ENCODE measurements around the gene EIF3D.

EIF3D gene

GRCh38 chr22:36573815-36574363 is 44.9 kb upstream of the EIF3D start:
- ATAC-seq, result no peak
- TF ChIP-seq ESRRG (CRISPR knock-in tag; IDR thresholded peaks at IDR 0.05) (no peak), ARNTL (CRISPR knock-in tag; IDR thresholded peaks at IDR 0.05; ENCODE audit: borderline replicate concordance, low read depth) (no peak), CSRNP3 (CRISPR knock-in tag; IDR thresholded peaks at IDR 0.05) (no peak), ZNF565 (CRISPR knock-in tag; conservative IDR thresholded peaks at IDR 0.05; ENCODE audit: low read depth) (no peak), OSR1 (CRISPR knock-in tag; IDR thresholded peaks at IDR 0.05) (no peak), CSDC2 (CRISPR knock-in tag; IDR thresholded peaks at IDR 0.05) (no peak), TCF4 (CRISPR knock-in tag; IDR thresholded peaks at IDR 0.05; ENCODE audit: borderline replicate concordance) (no peak), PPARA (CRISPR knock-in tag; IDR thresholded peaks at IDR 0.05; ENCODE audit: borderline replicate concordance) (no peak)

DNA sequence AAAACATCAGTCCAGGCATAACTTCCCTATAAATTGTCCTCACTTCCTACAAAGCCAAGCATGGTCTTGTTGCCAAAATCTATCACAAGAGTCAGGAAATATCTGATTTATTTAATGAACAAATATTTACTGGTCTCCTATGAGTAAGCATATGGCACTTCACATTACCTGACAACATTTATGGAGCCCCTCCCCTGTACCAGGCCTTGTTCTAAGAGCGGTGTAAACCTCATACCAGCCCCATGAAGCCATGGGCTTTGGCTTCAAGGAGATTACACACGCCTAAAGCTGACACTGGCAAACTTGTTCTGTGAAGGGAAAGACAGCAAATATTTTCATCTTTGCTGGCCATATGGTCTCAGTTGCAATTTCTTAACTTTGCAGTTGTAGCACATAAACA is 43.0 kb upstream of the EIF3D start:
- ATAC-seq, result no peak
- no peak for TF ChIP-seq ZNF8 (CRISPR knock-in tag; IDR thresholded peaks at IDR 0.05)

- TF ChIP-seq ZC3H10 (CRISPR knock-in tag; IDR thresholded peaks at IDR 0.05) (no peak), GLIS3 (CRISPR knock-in tag; IDR thresholded peaks at IDR 0.05) (no peak), ARNTL (CRISPR knock-in tag; IDR thresholded peaks at IDR 0.05; ENCODE audit: borderline replicate concordance, low read depth) (no peak), TOX (CRISPR knock-in tag; IDR thresholded peaks at IDR 0.05; ENCODE audit: borderline replicate concordance) (no peak)
- ATAC-seq, result peak; percentile 74; the same call in 2 of the 3 replicates
These were observed 41.0 kb upstream of the EIF3D start for GRCh38 chr22:36569999-36570398.

DNA sequence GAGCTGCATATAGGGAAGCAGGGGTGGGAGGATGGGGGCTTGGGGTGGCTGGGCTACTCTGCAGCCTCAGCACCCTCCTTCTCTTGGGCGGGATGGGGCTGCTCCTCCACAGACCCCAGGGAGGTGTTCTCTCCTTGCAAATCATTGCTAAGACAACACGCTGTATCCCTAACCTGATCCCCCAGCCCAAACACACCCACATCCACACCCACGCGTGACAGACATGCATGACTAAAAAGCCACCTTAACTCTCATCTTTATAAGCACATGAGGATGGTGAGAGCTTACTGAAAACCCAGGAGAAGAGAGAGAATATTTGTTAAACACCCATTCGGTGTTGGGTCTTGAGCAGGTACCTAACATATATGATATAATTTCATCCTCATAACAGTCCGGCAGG is 39.9 kb upstream of the EIF3D start:
- TF ChIP-seq ISL1 (CRISPR knock-in tag; IDR thresholded peaks at IDR 0.05) (no peak), RARB (CRISPR knock-in tag; IDR thresholded peaks at IDR 0.05) (no peak), TCF4 (CRISPR knock-in tag; IDR thresholded peaks at IDR 0.05; ENCODE audit: borderline replicate concordance) (no peak), GLIS3 (CRISPR knock-in tag; IDR thresholded peaks at IDR 0.05) (no peak), ZC3H10 (CRISPR knock-in tag; IDR thresholded peaks at IDR 0.05) (no peak)
- no peak for ATAC-seq

DNA sequence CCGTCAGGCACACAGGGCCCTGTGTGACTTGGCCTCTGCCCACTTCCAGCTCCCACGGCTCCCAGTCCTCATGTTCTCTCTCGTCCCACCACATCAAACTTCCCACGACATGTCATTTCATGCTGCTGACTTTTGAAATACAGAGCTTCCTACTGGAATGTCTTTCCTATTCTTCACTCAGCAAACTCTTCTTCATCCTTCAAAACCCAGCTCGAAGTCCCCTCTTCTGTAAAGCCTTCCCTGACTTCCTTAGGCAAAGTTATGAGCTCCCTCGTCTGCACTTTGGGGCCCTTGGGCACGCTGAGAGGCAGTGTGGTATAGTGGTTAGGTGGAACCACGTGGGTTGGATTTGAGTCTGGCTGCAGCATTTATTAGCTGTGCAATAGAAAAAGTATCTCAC is 37.8 kb upstream of the EIF3D start:
- no peak for TF ChIP-seq TOX (CRISPR knock-in tag; IDR thresholded peaks at IDR 0.05; ENCODE audit: borderline replicate concordance)
- peak; percentile 89 for TF ChIP-seq ZFP3 (CRISPR knock-in tag; IDR thresholded peaks at IDR 0.05)
- no peak for ATAC-seq

DNA sequence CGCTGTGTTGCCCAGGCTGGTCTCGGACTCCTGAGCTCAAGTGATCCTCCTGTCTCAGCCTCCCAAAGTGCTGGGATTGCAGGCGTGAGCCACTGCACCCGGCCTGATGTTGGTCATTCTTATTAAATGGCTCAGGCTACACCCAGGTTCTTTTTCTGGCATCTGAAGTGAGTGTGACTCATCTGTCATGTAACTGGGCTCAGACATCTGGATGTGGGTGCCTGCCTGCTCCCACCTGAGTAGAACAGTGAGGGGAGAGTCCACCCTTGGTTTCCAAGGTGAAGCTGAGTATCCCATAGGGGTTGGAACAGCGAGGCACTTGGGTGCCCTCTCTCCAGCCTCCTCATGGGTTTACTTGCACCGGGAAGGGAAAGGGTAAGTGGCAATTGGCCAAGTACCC is 36.7 kb upstream of the EIF3D start:
- no peak for ATAC-seq
- TF ChIP-seq RARB (CRISPR knock-in tag; IDR thresholded peaks at IDR 0.05) (no peak), PATZ1 (CRISPR knock-in tag; IDR thresholded peaks at IDR 0.05; ENCODE audit: borderline replicate concordance) (no peak), ESRRG (CRISPR knock-in tag; IDR thresholded peaks at IDR 0.05) (no peak), PPARA (CRISPR knock-in tag; IDR thresholded peaks at IDR 0.05; ENCODE audit: borderline replicate concordance) (no peak), ZFP3 (CRISPR knock-in tag; IDR thresholded peaks at IDR 0.05) (no peak), CSDC2 (CRISPR knock-in tag; IDR thresholded peaks at IDR 0.05) (no peak), OSR1 (CRISPR knock-in tag; IDR thresholded peaks at IDR 0.05) (no peak), POU6F1 (CRISPR knock-in tag; IDR thresholded peaks at IDR 0.05; ENCODE audit: borderline replicate concordance, low read depth) (no peak), ZC3H10 (CRISPR knock-in tag; IDR thresholded peaks at IDR 0.05) (no peak), ZFP30 (CRISPR knock-in tag; IDR thresholded peaks at IDR 0.05) (no peak)
- TF ChIP-seq, protein P1, sequence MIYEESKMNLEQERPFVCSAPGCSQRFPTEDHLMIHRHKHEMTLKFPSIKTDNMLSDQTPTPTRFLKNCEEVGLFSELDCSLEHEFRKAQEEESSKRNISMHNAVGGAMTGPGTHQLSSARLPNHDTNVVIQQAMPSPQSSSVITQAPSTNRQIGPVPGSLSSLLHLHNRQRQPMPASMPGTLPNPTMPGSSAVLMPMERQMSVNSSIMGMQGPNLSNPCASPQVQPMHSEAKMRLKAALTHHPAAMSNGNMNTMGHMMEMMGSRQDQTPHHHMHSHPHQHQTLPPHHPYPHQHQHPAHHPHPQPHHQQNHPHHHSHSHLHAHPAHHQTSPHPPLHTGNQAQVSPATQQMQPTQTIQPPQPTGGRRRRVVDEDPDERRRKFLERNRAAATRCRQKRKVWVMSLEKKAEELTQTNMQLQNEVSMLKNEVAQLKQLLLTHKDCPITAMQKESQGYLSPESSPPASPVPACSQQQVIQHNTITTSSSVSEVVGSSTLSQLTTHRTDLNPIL (CRISPR knock-in tag; IDR thresholded peaks at IDR 0.05; ENCODE audit: low read depth), result no peak

Measured in SK-N-SH treated with all-trans-retinoic acid at 6 μM for 48 hours (cell line).